ENCODE results near the gene KRT74.

The KRT74 gene

GRCh38 chr12:52573743-52574142, at the start of gene KRT74:
KRT74 (minus strand) TSS chr12:52573843; CDS start chr12:52573777, 66 bp downstream.
- no peak for DNase-seq

- no peak for DNase-seq
These were observed 48.7 kb upstream of the KRT74 start for GRCh38 chr12:52622349-52622748.

- no peak for DNase-seq
These were observed 45.2 kb upstream of the KRT74 start for GRCh38 chr12:52618866-52619265.

- DNase-seq, result no peak
These were observed 44.6 kb upstream of the KRT74 start, which contains the start of gene KRT73 for GRCh38 chr12:52618216-52618615. KRT73 (minus strand) TSS chr12:52618559; CDS start chr12:52618524, 35 bp downstream.

GRCh38 chr12:52617403-52617785, 43.8 kb upstream of the KRT74 start:
- DNase-seq, result no peak

- no peak for DNase-seq
These were observed 43.2 kb upstream of the KRT74 start for GRCh38 chr12:52616680-52617402.

- DNase-seq, result no peak
These were observed 42.3 kb upstream of the KRT74 start for GRCh38 chr12:52615912-52616311.

GRCh38 chr12:52615208-52615868, 41.7 kb upstream of the KRT74 start:
- DNase-seq, result no peak

GRCh38 chr12:52614381-52615207, 41.0 kb upstream of the KRT74 start:
- DNase-seq, result no peak

- no peak for DNase-seq
These were observed 39.9 kb upstream of the KRT74 start for GRCh38 chr12:52613384-52614030.

GRCh38 chr12:52612431-52613383, 39.1 kb upstream of the KRT74 start:
- DNase-seq, result no peak

- DNase-seq, result no peak
These were observed 37.4 kb upstream of the KRT74 start for GRCh38 chr12:52611080-52611468.

GRCh38 chr12:52608826-52609630, 35.4 kb upstream of the KRT74 start:
- DNase-seq, result no peak

- no peak for DNase-seq
These were observed 34.5 kb upstream of the KRT74 start for GRCh38 chr12:52608161-52608560.

- no peak for DNase-seq
These were observed 33.7 kb upstream of the KRT74 start for GRCh38 chr12:52607314-52607713.

- DNase-seq, result no peak
These were observed 33.1 kb upstream of the KRT74 start for GRCh38 chr12:52606581-52607218.

- no peak for DNase-seq
These were observed 32.5 kb upstream of the KRT74 start for GRCh38 chr12:52606096-52606495.

GRCh38 chr12:52605542-52605941, 31.9 kb upstream of the KRT74 start:
- DNase-seq, result no peak

- no peak for DNase-seq
These were observed 31.2 kb upstream of the KRT74 start for GRCh38 chr12:52604859-52605258.

- no peak for DNase-seq
These were observed 29.7 kb upstream of the KRT74 start for GRCh38 chr12:52603314-52603713.

All from cortex of kidney (tissue), 1 donor.